ENCODE results near the gene FOXQ1.

The FOXQ1 gene

GRCh38 chr6:1363729-1364572 lies 52.1 kb downstream of the FOXQ1 start:
- DNase-seq = no peak

All from NCI-H2029 (cell line).